22Rv1 (cell line): ENCODE measurements around the gene CRYBB3.

ENCODE experiments used
- ZFX ChIP-seq: fragments of 450-650 bp; IDR thresholded peaks from 2 replicates; pipeline ENCODE4 v1.6.1; 2017; ENCODE audit warnings: antibody characterized with exemption, borderline replicate concordance
- TF ChIP-seq, protein P1 (sequence below): fragments of 450-650 bp; IDR thresholded peaks from 2 replicates; pipeline ENCODE4 v1.5.1; 2017; ENCODE audit warnings: mild to moderate bottlenecking

DNA sequence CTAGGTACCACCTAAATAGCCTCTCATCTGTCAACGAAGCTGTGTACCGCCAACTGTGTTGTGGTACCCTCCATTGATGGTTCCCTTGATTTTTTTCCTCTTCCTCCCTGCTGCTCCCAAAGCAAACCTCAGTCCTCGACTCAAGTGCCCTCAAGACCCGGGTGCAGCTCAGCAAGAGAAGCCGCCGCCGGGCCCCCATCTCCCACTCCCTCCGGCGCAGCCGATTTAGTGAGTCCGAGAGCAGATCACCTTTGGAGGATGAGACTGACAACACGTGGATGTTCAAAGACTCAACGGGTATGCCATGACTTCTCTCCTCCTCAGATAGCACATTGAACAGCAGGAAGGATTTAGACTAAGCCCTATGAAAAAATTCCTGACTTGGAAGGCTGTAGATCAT is 22.4 kb upstream of the CRYBB3 start:
- TF ChIP-seq, protein P1, sequence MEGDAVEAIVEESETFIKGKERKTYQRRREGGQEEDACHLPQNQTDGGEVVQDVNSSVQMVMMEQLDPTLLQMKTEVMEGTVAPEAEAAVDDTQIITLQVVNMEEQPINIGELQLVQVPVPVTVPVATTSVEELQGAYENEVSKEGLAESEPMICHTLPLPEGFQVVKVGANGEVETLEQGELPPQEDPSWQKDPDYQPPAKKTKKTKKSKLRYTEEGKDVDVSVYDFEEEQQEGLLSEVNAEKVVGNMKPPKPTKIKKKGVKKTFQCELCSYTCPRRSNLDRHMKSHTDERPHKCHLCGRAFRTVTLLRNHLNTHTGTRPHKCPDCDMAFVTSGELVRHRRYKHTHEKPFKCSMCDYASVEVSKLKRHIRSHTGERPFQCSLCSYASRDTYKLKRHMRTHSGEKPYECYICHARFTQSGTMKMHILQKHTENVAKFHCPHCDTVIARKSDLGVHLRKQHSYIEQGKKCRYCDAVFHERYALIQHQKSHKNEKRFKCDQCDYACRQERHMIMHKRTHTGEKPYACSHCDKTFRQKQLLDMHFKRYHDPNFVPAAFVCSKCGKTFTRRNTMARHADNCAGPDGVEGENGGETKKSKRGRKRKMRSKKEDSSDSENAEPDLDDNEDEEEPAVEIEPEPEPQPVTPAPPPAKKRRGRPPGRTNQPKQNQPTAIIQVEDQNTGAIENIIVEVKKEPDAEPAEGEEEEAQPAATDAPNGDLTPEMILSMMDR, result no peak
- TF ChIP-seq ZFX, result no peak
